IMR-90 (cell line): ENCODE measurements around the gene EHHADH. TPM values are rescaled to one million over a fixed set of nuclear protein-coding genes. Genes with fewer than 3 reads are reported as not detected.

Source experiments
- ATAC-seq: fragments of 200-7000 bp; cut with Tn5 transposase; 2 replicates; pipeline ENCODE4 v1.9.1; 2020; ENCODE audit warnings: low read depth, mild to moderate bottlenecking, moderate library complexity
- BruUV-seq: library from RNA; stranded (reverse); fragments of 400-500 nt; replicated peaks from 2 replicates; lab custom pipeline; 2021; lab: Mats Ljungman, UMichigan
- CTCF ChIA-PET: fragments of 300-600 bp; formaldehyde crosslinking; extraction: SDS; loops from one replicate; lab custom pipeline; 2021; ENCODE audit warnings: antibody characterized with exemption; lab: Yijun Ruan, JAX
- POLR2A ChIA-PET: fragments of 300-600 bp; sonication (Branson Sonifier 250); formaldehyde crosslinking; loops from one replicate; lab custom pipeline; 2022; ENCODE audit warnings: antibody characterized with exemption; ENCODE audit not compliant: unreplicated experiment; lab: Charles Lee
- DNase-seq: peaks from one replicate; pipeline ENCODE4 v3.0.0; 2013
- H2AFZ ChIP-seq: replicated peaks from 2 replicates; pipeline ENCODE3; 2013; ENCODE audit warnings: low read length, mild to moderate bottlenecking; ENCODE audit not compliant: poor library complexity
- H2AK5ac ChIP-seq: 2 replicates; pipeline ENCODE4 v1.6.1; 2013; ENCODE audit warnings: low read depth, low read length, inconsistent platforms
- H2AK9ac ChIP-seq: replicated peaks from 2 replicates; pipeline ENCODE3; 2013; ENCODE audit warnings: mild to moderate bottlenecking, low read depth, low read length, moderate library complexity; ENCODE audit not compliant: poor library complexity
- H2BK120ac ChIP-seq: 2 replicates; pipeline ENCODE4 v1.6.1; 2013; ENCODE audit warnings: low read depth, low read length, inconsistent platforms
- H2BK15ac ChIP-seq: 3 replicates; pipeline ENCODE4 v1.6.1; 2013; ENCODE audit warnings: low read depth, low read length, inconsistent platforms
- H2BK20ac ChIP-seq: 2 replicates; pipeline ENCODE4 v1.6.1; 2013; ENCODE audit warnings: low read depth, mild to moderate bottlenecking, inconsistent platforms, low read length, moderate library complexity
- H2BK5ac ChIP-seq: 2 replicates; pipeline ENCODE4 v1.6.1; 2013; ENCODE audit warnings: mild to moderate bottlenecking, low read depth, low read length, inconsistent platforms; ENCODE audit not compliant: poor library complexity, severe bottlenecking
- H3K14ac ChIP-seq: replicated peaks from 2 replicates; pipeline ENCODE4 v1.6.1; 2013; ENCODE audit warnings: low read depth, low read length, inconsistent platforms
- H3K18ac ChIP-seq: 2 replicates; pipeline ENCODE4 v1.6.1; 2013; ENCODE audit warnings: low read depth, low read length, control low read depth
- H3K23ac ChIP-seq: 2 replicates; pipeline ENCODE4 v1.6.1; 2013; ENCODE audit warnings: low read depth, low read length, inconsistent platforms
- H3K27ac ChIP-seq: 2 replicates; pipeline ENCODE4 v1.5.1; 2013; ENCODE audit warnings: mild to moderate bottlenecking, control low read depth, low read length; ENCODE audit not compliant: insufficient read depth
- H3K27me3 ChIP-seq: 2 replicates; pipeline ENCODE4 v1.6.1; 2013; ENCODE audit warnings: low read length; ENCODE audit not compliant: control insufficient read depth, insufficient read depth
- H3K36me3 ChIP-seq: 2 replicates; pipeline ENCODE4 v1.6.1; 2013; ENCODE audit warnings: low read length, mixed read lengths; ENCODE audit not compliant: control insufficient read depth, insufficient read depth
- H3K4ac ChIP-seq: 2 replicates; pipeline ENCODE4 v1.6.1; 2013; ENCODE audit warnings: low read depth, low read length, inconsistent platforms
- H3K4me1 ChIP-seq: 2 replicates; pipeline ENCODE4 v1.6.1; 2013; ENCODE audit warnings: low read length, mixed read lengths; ENCODE audit not compliant: control insufficient read depth, insufficient read depth
- H3K4me2 ChIP-seq: 2 replicates; pipeline ENCODE4 v1.6.1; 2013; ENCODE audit warnings: low read depth, mild to moderate bottlenecking, control low read depth, low read length, moderate library complexity
- H3K4me3 ChIP-seq: 2 replicates; pipeline ENCODE4 v1.5.1; 2013; ENCODE audit warnings: low read depth, mild to moderate bottlenecking, control low read depth, low read length, moderate library complexity; ENCODE audit not compliant: insufficient read depth
- H3K56ac ChIP-seq: 2 replicates; pipeline ENCODE4 v1.6.1; 2013; ENCODE audit warnings: low read length, inconsistent platforms; ENCODE audit not compliant: insufficient read depth; ENCODE audit errors: extremely low read depth
- H3K79me1 ChIP-seq, 2 experiments: 2 replicates each; pipeline ENCODE4 v1.6.1; 2013; ENCODE audit warnings: low read length in 2 of 2, inconsistent platforms in 1 of 2, low read depth in 1 of 2
- H3K9ac ChIP-seq: 2 replicates; pipeline ENCODE4 v1.6.1; 2013; ENCODE audit warnings: low read depth, low read length, control low read depth
- H3K9me1 ChIP-seq: 2 replicates; pipeline ENCODE4 v1.6.1; 2013; ENCODE audit warnings: low read length, inconsistent platforms; ENCODE audit not compliant: insufficient read depth
- H3K9me3 ChIP-seq: 2 replicates; pipeline ENCODE4 v1.6.1; 2013; ENCODE audit warnings: low read length; ENCODE audit not compliant: control insufficient read depth, insufficient read depth
- H4K20me1 ChIP-seq: 2 replicates; pipeline ENCODE4 v1.6.1; 2013; ENCODE audit warnings: low read length, inconsistent platforms; ENCODE audit not compliant: insufficient read depth
- H4K5ac ChIP-seq: 2 replicates; pipeline ENCODE4 v1.6.1; 2013; ENCODE audit warnings: mild to moderate bottlenecking, low read depth, low read length, control low read depth
- H4K8ac ChIP-seq, 2 experiments: 2 replicates each; pipeline ENCODE4 v1.6.1; 2013; ENCODE audit warnings: low read depth in 2 of 2, low read length in 2 of 2, control low read depth in 1 of 2, inconsistent platforms in 1 of 2
- H4K91ac ChIP-seq: 2 replicates; pipeline ENCODE4 v1.6.1; 2013; ENCODE audit warnings: low read depth, low read length, inconsistent platforms; ENCODE audit not compliant: insufficient read depth
- CEBPB ChIP-seq: IDR thresholded peaks from 2 replicates; pipeline ENCODE4 v1.6.1; 2012; ENCODE audit warnings: low read depth, low read length, improper control_type of control experiment
- RAD21 ChIP-seq: IDR thresholded peaks from 2 replicates; pipeline ENCODE4 v1.6.1; 2012; ENCODE audit warnings: low read length, improper control_type of control experiment
- RFX5 ChIP-seq: IDR thresholded peaks from 2 replicates; pipeline ENCODE4 v1.8.0; 2012; ENCODE audit warnings: low read depth, mild to moderate bottlenecking, low read length, moderate library complexity
- whole genome bisulfite sequencing, 2 experiments: methylation state at CpG; one replicate each; pipeline versions ENCODE4 v1.1.5 to v1.1.7; 2013; ENCODE audit warnings: missing lambda C conversion rate in 2 of 2; ENCODE audit not compliant: insufficient read length in 1 of 2; ENCODE audit errors: extremely low coverage in 2 of 2; 5-methylcytosine and 5-hydroxymethylcytosine counted together
- dilution Hi-C: fragments of 300-500 bp; cut with HindIII; formaldehyde crosslinking; loops from one replicate; pipeline ENCODE4 v1.14.3; 2018; ENCODE audit warnings: low sequenced_read_pairs; ENCODE audit not compliant: unreplicated experiment
- in situ Hi-C: fragments of 300-500 bp; cut with MboI; formaldehyde crosslinking; loops from 3 replicates; pipeline ENCODE4 v1.14.3; 2019; ENCODE audit warnings: low sequenced_read_pairs, inconsistent platforms, mixed read lengths
- intact Hi-C: fragments of 100-400 bp; cut with micrococcal nuclease; formaldehyde crosslinking; loops from 2 replicates; pipeline ENCODE4 v1.10.0; 2022
- polyA plus RNA-seq, 3 experiments: library from polyadenylated mRNA; depleted of rRNA; stranded (reverse); fragments of >200 nt; gene quantifications; 2 replicates each; pipeline ENCODE4 v1.2.3, GENCODE V29; 2012; ENCODE audit warnings: low replicate concordance in 1 of 3
- total RNA-seq: library from RNA; depleted of rRNA; stranded (reverse); fragments of >200 nt; gene quantifications from 2 replicates; pipeline ENCODE4 v1.2.3, GENCODE V29; 2012

EHHADH gene
- total and polyA plus RNA-seq, 2 of the 4 experiments (the other 2 are of a cell fraction): 2.0 to 4.7 TPM

GRCh38 chr3:185155678-185156077 lies 98.2 kb downstream of the EHHADH start:
- Histone ChIP-seq H3K56ac (no peak overlapping the region), H4K91ac (no peak overlapping the region), H2AK5ac (no peak overlapping the region), H2BK20ac (no peak overlapping the region), H3K9ac (no peak overlapping the region), H2BK120ac (no peak overlapping the region), H2BK15ac (no peak overlapping the region), H3K4me1 (no peaks in the 10 kb centered on the region; the same call in 1 of the 2 replicates), H2BK5ac (no peak overlapping the region), H3K4me2 (no peak overlapping the region), H3K23ac (no peak overlapping the region), H3K9me3 (no peaks in the 10 kb centered on the region), H3K27ac (no peak overlapping the region), H3K4me3 (no peak overlapping the region), H4K5ac (no peak overlapping the region), H4K20me1 (no peaks in the 10 kb centered on the region), H3K27me3 (peaks cover 38% of the 10 kb centered on the region), H3K4ac (no peak overlapping the region), H3K14ac (no peak overlapping the region), H2AFZ (no peak overlapping the region), H3K79me1 (no peaks in the 10 kb centered on the region), H3K36me3 (no peaks in the 10 kb centered on the region), H4K8ac (no peak overlapping the region), H2AK9ac (no peak overlapping the region), H3K18ac (no peak overlapping the region), H3K9me1 (peaks cover 5% of the 10 kb centered on the region)
- no TSS peak for BruUV-seq
- WGBS, 2 experiments: no CpG with 5 or more reads among the region's 5 CpGs
- DNase-seq: no peak
- POLR2A ChIA-PET: no interaction called here
- ATAC-seq: no peak
- intact Hi-C loops (no loop called here), dilution Hi-C loops (no loop called here), in situ Hi-C loops (no loop called here)
- CTCF ChIA-PET: no interaction called here
- TF ChIP-seq RFX5 (no peak), CEBPB (peak; percentile 36; the same call in 1 of the 2 replicates), RAD21 (no peak)
